ENCODE results near the gene UVRAG.

Gene UVRAG

GRCh38 chr11:75823946-75824345, 8.9 kb downstream of the UVRAG start:
- H3K4me1 ChIP-seq: no peaks in the 10 kb centered on the region
- H3K4me3 ChIP-seq: no peak overlapping the region
- no peaks in the 10 kb centered on the region for H3K9me3 ChIP-seq
- no peak for DNase-seq (ENCODE audit: low spot score in 2 of 2)
- H3K27me3 ChIP-seq (ENCODE audit: low read depth): no peaks in the 10 kb centered on the region
- H3K36me3 ChIP-seq (replicated peaks): no peaks in the 10 kb centered on the region
- in situ Hi-C loops (cut with MboI; ENCODE audit: low sequenced_read_pairs): loop anchor here (5.0 kb wide), 1 partner anchor 43 kb away; no protein-coding TSS in a partner anchor

- Histone ChIP-seq H3K9me3 (no peaks in the 10 kb centered on the region), H3K4me3 (no peak overlapping the region), H3K4me1 (no peaks in the 10 kb centered on the region), H3K36me3 (replicated peaks) (peaks cover 4% of the 10 kb centered on the region; the same call in 1 of the 2 replicates), H3K27me3 (ENCODE audit: low read depth) (no peaks in the 10 kb centered on the region)
- DNase-seq (ENCODE audit: low spot score in 2 of 2): no peak
- in situ Hi-C loops (cut with MboI; ENCODE audit: low sequenced_read_pairs): no loop called here
Measured at GRCh38 chr11:75826461-75827230, 11.6 kb downstream of the UVRAG start.

- Histone ChIP-seq H3K9me3 (no peaks in the 10 kb centered on the region), H3K4me1 (peaks cover 3% of the 10 kb centered on the region), H3K27me3 (ENCODE audit: low read depth) (no peaks in the 10 kb centered on the region), H3K36me3 (replicated peaks) (peaks cover 4% of the 10 kb centered on the region; the same call in 1 of the 2 replicates), H3K4me3 (no peak overlapping the region)
- in situ Hi-C loops (cut with MboI; ENCODE audit: low sequenced_read_pairs): no loop called here
- no peak for DNase-seq (ENCODE audit: low spot score in 2 of 2)
Measured at GRCh38 chr11:75827562-75827961, 12.6 kb downstream of the UVRAG start.

GRCh38 chr11:75831915-75832502, 17.0 kb downstream of the UVRAG start:
- Histone ChIP-seq H3K4me1 (peaks cover 3% of the 10 kb centered on the region), H3K36me3 (replicated peaks) (peaks cover 4% of the 10 kb centered on the region; the same call in 1 of the 2 replicates), H3K27me3 (ENCODE audit: low read depth) (no peaks in the 10 kb centered on the region), H3K4me3 (no peak overlapping the region), H3K9me3 (no peaks in the 10 kb centered on the region)
- DNase-seq (ENCODE audit: low spot score in 2 of 2): no peak
- in situ Hi-C loops (cut with MboI; ENCODE audit: low sequenced_read_pairs): no loop called here

- Histone ChIP-seq H3K36me3 (replicated peaks) (peaks cover 4% of the 10 kb centered on the region; the same call in 1 of the 2 replicates), H3K9me3 (no peaks in the 10 kb centered on the region), H3K4me3 (no peak overlapping the region), H3K4me1 (peaks cover 12% of the 10 kb centered on the region), H3K27me3 (ENCODE audit: low read depth) (no peaks in the 10 kb centered on the region)
- in situ Hi-C loops (cut with MboI; ENCODE audit: low sequenced_read_pairs): no loop called here
- DNase-seq (ENCODE audit: low spot score in 2 of 2): no peak
Measured at GRCh38 chr11:75834728-75835127, 19.7 kb downstream of the UVRAG start.

GRCh38 chr11:75836417-75836816, 21.4 kb downstream of the UVRAG start:
- Histone ChIP-seq H3K27me3 (ENCODE audit: low read depth) (no peaks in the 10 kb centered on the region), H3K36me3 (replicated peaks) (no peaks in the 10 kb centered on the region; the same call in 1 of the 2 replicates), H3K9me3 (no peaks in the 10 kb centered on the region), H3K4me1 (peaks cover 29% of the 10 kb centered on the region), H3K4me3 (no peak overlapping the region)
- in situ Hi-C loops (cut with MboI; ENCODE audit: low sequenced_read_pairs): no loop called here
- no peak for DNase-seq (ENCODE audit: low spot score in 2 of 2)

- H3K4me1 ChIP-seq: peaks cover 29% of the 10 kb centered on the region
- H3K27me3 ChIP-seq (ENCODE audit: low read depth): no peaks in the 10 kb centered on the region
- DNase-seq (ENCODE audit: low spot score in 2 of 2): no peak
- no peak overlapping the region for H3K4me3 ChIP-seq
- in situ Hi-C loops (cut with MboI; ENCODE audit: low sequenced_read_pairs): no loop called here
- H3K36me3 ChIP-seq (replicated peaks): no peaks in the 10 kb centered on the region
- no peaks in the 10 kb centered on the region for H3K9me3 ChIP-seq
Measured at GRCh38 chr11:75839851-75840250, 24.8 kb downstream of the UVRAG start.

- no peaks in the 10 kb centered on the region for H3K36me3 ChIP-seq (replicated peaks)
- peak; percentile 23 to 80 for DNase-seq (ENCODE audit: low spot score in 2 of 2)
- in situ Hi-C loops (cut with MboI; ENCODE audit: low sequenced_read_pairs): no loop called here
- no peaks in the 10 kb centered on the region for H3K9me3 ChIP-seq
- H3K4me3 ChIP-seq: no peak overlapping the region
- H3K4me1 ChIP-seq: peaks cover 29% of the 10 kb centered on the region
- no peaks in the 10 kb centered on the region for H3K27me3 ChIP-seq (ENCODE audit: low read depth)
Measured at GRCh38 chr11:75840522-75840921, 25.5 kb downstream of the UVRAG start.

- Histone ChIP-seq H3K4me1 (peaks cover 29% of the 10 kb centered on the region), H3K9me3 (no peaks in the 10 kb centered on the region), H3K4me3 (no peak overlapping the region), H3K36me3 (replicated peaks) (no peaks in the 10 kb centered on the region), H3K27me3 (ENCODE audit: low read depth) (no peaks in the 10 kb centered on the region)
- no peak for DNase-seq (ENCODE audit: low spot score in 2 of 2)
- in situ Hi-C loops (cut with MboI; ENCODE audit: low sequenced_read_pairs): no loop called here
Measured at GRCh38 chr11:75841739-75842138, 26.7 kb downstream of the UVRAG start.

GRCh38 chr11:75845324-75845723, 30.3 kb downstream of the UVRAG start:
- in situ Hi-C loops (cut with MboI; ENCODE audit: low sequenced_read_pairs): no loop called here
- no peaks in the 10 kb centered on the region for H3K36me3 ChIP-seq (replicated peaks)
- no peak overlapping the region for H3K4me3 ChIP-seq
- H3K27me3 ChIP-seq (ENCODE audit: low read depth): no peaks in the 10 kb centered on the region
- no peak for DNase-seq (ENCODE audit: low spot score in 2 of 2)
- no peaks in the 10 kb centered on the region for H3K9me3 ChIP-seq
- peaks cover 24% of the 10 kb centered on the region for H3K4me1 ChIP-seq

GRCh38 chr11:75849894-75850293, 34.9 kb downstream of the UVRAG start:
- Histone ChIP-seq H3K27me3 (ENCODE audit: low read depth) (no peaks in the 10 kb centered on the region), H3K36me3 (replicated peaks) (no peaks in the 10 kb centered on the region), H3K4me1 (peaks cover 33% of the 10 kb centered on the region), H3K4me3 (no peak overlapping the region), H3K9me3 (no peaks in the 10 kb centered on the region)
- in situ Hi-C loops (cut with MboI; ENCODE audit: low sequenced_read_pairs): no loop called here
- DNase-seq (ENCODE audit: low spot score in 2 of 2): peak in 1 of 2 experiments; percentile 25

GRCh38 chr11:75850787-75851186, 35.8 kb downstream of the UVRAG start:
- Histone ChIP-seq H3K36me3 (replicated peaks) (no peaks in the 10 kb centered on the region), H3K4me3 (no peak overlapping the region), H3K9me3 (no peaks in the 10 kb centered on the region), H3K4me1 (peaks cover 40% of the 10 kb centered on the region), H3K27me3 (ENCODE audit: low read depth) (no peaks in the 10 kb centered on the region)
- peak; percentile 74 to 97 for DNase-seq (ENCODE audit: low spot score in 2 of 2)
- in situ Hi-C loops (cut with MboI; ENCODE audit: low sequenced_read_pairs): no loop called here

- peaks cover 40% of the 10 kb centered on the region for H3K4me1 ChIP-seq
- no peak overlapping the region for H3K4me3 ChIP-seq
- H3K36me3 ChIP-seq (replicated peaks): no peaks in the 10 kb centered on the region
- in situ Hi-C loops (cut with MboI; ENCODE audit: low sequenced_read_pairs): no loop called here
- H3K27me3 ChIP-seq (ENCODE audit: low read depth): no peaks in the 10 kb centered on the region
- no peak for DNase-seq (ENCODE audit: low spot score in 2 of 2)
- no peaks in the 10 kb centered on the region for H3K9me3 ChIP-seq
Measured at GRCh38 chr11:75851203-75851602, 36.2 kb downstream of the UVRAG start.

GRCh38 chr11:75852406-75853017, 37.5 kb downstream of the UVRAG start:
- Histone ChIP-seq H3K4me3 (no peak overlapping the region), H3K4me1 (peaks cover 40% of the 10 kb centered on the region), H3K27me3 (ENCODE audit: low read depth) (no peaks in the 10 kb centered on the region), H3K9me3 (no peaks in the 10 kb centered on the region), H3K36me3 (replicated peaks) (no peaks in the 10 kb centered on the region)
- no peak for DNase-seq (ENCODE audit: low spot score in 2 of 2)
- in situ Hi-C loops (cut with MboI; ENCODE audit: low sequenced_read_pairs): no loop called here
